Adrenal gland (tissue), 12 donors: ENCODE data around the gene EXOC6B. TPM values are rescaled to one million over a fixed set of nuclear protein-coding genes. Genes with fewer than 3 reads are reported as not detected.

ENCODE experiments used
- DNase-seq, 7 donors: peaks; one replicate each; pipeline ENCODE4 v3.0.0-alpha.2; 2019 to 2020
- H3K27ac ChIP-seq, 5 donors: fragments of 200-600 bp; sonication (generic) in 4 of 5; 1 replicate in 3 of 5; 2 replicates in 2 of 5; pipeline versions ENCODE4 v1.5.1 to v1.8.0; 2016 to 2020; ENCODE audit warnings: mild to moderate bottlenecking in 1 of 5
- H3K27me3 ChIP-seq: fragments of 200-600 bp; 2 replicates; pipeline ENCODE4 v1.8.0; 2021
- H3K36me3 ChIP-seq, 2 donors: fragments of 200-600 bp; replicated peaks in 1 of 2; 1 replicate in 1 of 2; 2 replicates in 1 of 2; pipeline versions ENCODE4 v1.5.1 to v1.8.0; 2018 to 2022
- H3K4me1 ChIP-seq, 2 donors: fragments of 200-600 bp; replicated peaks in 1 of 2; 1 replicate in 1 of 2; 2 replicates in 1 of 2; pipeline versions ENCODE4 v1.5.1 to v1.8.0; 2018 to 2021
- H3K4me3 ChIP-seq, 4 donors: fragments of 200-600 bp; sonication (generic) in 3 of 4; one replicate each; pipeline ENCODE4 v1.5.1; 2016 to 2018
- H3K9me3 ChIP-seq, 3 donors: fragments of 200-600 bp; sonication (generic) in 1 of 3; replicated peaks in 1 of 3; 1 replicate in 2 of 3; 2 replicates in 1 of 3; pipeline versions ENCODE4 v1.5.1 to v1.8.0; 2016 to 2021
- POLR2A ChIP-seq, 2 donors: fragments of 450-650 bp; IDR thresholded peaks; one replicate each; pipeline ENCODE4 v1.6.1; 2017; ENCODE audit warnings: antibody characterized with exemption in 2 of 2, mild to moderate bottlenecking in 2 of 2, moderate library complexity in 1 of 2
- WGBS, 4 donors: extraction: QIAGEN DNeasy Blood & Tissue Kit in 2 of 4; methylation state at CpG; one replicate each; pipeline versions ENCODE4 v1.1.5 to v1.1.7; 2013 to 2017; 5-methylcytosine and 5-hydroxymethylcytosine counted together
- intact Hi-C, 2 donors: fragments of 100-400 bp; cut with DNase I; formaldehyde crosslinking; loops; one replicate each; pipeline versions ENCODE4 v1.14.1 to v1.15.0; 2022 to 2023
- polyA plus RNA-seq, 3 donors: library from polyadenylated mRNA; stranded (reverse); fragments of 200-250 nt in 2 of 3; fragments of 350-450 nt in 1 of 3; fragmentation: Illumina TruSeq in 1 of 3; extraction: RNeasy Lipid Tissue Mini Kit (QIAGEN cat#74804) in 1 of 3; gene quantifications; one replicate each; pipeline ENCODE4 v1.2.3, GENCODE V29; 2013 to 2014
- total RNA-seq, 9 donors: library from RNA; depleted of rRNA in 4 of 9; stranded (reverse); fragments of >200 nt in 4 of 9; fragments of 120-200 nt in 1 of 9; fragmentation: NEBNext Ultra II Directional in 1 of 9; extraction: Animal tissue kit (Norgen Biotek cat#: 25700) in 1 of 9; gene quantifications; one replicate each; pipeline versions ENCODE4 v1.1.0 to v1.2.4, GENCODE V29; 2013 to 2023
- TF ChIP-seq, protein P1 (sequence below), 6 experiments: fragments of 450-650 bp in 4 of 6; fragments of 200-600 bp in 2 of 6; sonication (generic) in 1 of 6; IDR thresholded peaks; 1 replicate in 5 of 6; 2 replicates in 1 of 6; pipeline versions ENCODE4 v1.5.1 to v1.8.0; 2016 to 2021; ENCODE audit warnings: antibody characterized with exemption in 6 of 6, mild to moderate bottlenecking in 2 of 6, moderate library complexity in 1 of 6
- donor health status: healthy with polysubstance abuse.
- donor health status: Bipolar disorder and iron deficiency.
- donor health status: DM: yes; HTN: yes; CAD: no.
- donor health status: DM: no; HTN: no; CAD: no.
- donor health status: DM: no; HTN: no; CAD: no.
- donor health status: DM: yes; HTN: yes; CAD: no.

Gene EXOC6B
- total and polyA plus RNA-seq, 12 donors, result 6.0 to 92.6 (median 50.6) TPM

DNA sequence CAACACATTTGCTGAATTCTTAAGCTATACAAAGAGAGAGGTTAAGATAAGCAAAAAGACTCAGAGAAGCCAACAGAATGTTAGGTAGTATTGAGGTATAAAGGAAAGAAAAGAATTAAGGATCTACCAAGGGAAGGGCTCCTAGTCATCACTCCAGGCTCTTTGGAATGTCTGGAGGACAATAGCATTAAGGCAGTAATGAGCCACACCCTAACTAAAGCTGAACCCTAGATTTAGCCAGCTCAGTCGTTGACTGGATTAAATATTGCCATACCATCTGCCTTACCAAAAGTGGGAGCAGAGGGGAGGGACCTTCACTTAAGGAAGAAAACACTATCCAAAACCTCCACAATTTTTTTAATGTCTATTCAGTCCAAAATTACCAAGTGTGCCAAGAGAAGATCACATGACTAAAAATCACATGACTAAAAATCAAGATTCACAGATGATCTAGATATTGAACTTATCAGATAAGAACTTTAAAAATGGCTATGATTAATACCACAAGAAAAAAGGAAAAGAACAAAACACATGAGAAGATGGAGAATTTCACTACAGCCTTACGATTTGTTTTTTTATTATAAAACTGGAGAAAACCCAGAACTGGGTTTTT, 59.7 kb downstream of the EXOC6B start:
- H3K9me3 ChIP-seq, result peaks cover 0 to 14% (median 0%) of the 10 kb centered on the region in 3 donors
- no peak overlapping the region for H3K27ac ChIP-seq
- peaks cover 0 to 7% of the 10 kb centered on the region in 2 donors for H3K4me1 ChIP-seq
- intact Hi-C loops, result no loop called here
- H3K4me3 ChIP-seq, result no peak overlapping the region
- 75 to 84% (median 81%) methylated on average over 2 of the region's 2 CpGs for WGBS, 4 donors
- no peak for TF ChIP-seq POLR2A (IDR thresholded peaks at IDR 0.05)
- TF ChIP-seq, protein P1, sequence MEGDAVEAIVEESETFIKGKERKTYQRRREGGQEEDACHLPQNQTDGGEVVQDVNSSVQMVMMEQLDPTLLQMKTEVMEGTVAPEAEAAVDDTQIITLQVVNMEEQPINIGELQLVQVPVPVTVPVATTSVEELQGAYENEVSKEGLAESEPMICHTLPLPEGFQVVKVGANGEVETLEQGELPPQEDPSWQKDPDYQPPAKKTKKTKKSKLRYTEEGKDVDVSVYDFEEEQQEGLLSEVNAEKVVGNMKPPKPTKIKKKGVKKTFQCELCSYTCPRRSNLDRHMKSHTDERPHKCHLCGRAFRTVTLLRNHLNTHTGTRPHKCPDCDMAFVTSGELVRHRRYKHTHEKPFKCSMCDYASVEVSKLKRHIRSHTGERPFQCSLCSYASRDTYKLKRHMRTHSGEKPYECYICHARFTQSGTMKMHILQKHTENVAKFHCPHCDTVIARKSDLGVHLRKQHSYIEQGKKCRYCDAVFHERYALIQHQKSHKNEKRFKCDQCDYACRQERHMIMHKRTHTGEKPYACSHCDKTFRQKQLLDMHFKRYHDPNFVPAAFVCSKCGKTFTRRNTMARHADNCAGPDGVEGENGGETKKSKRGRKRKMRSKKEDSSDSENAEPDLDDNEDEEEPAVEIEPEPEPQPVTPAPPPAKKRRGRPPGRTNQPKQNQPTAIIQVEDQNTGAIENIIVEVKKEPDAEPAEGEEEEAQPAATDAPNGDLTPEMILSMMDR (IDR thresholded peaks at IDR 0.05), result no peak
- H3K27me3 ChIP-seq, result no peaks in the 10 kb centered on the region
- DNase-seq, result no peak
- no peaks in the 10 kb centered on the region for H3K36me3 ChIP-seq

DNA sequence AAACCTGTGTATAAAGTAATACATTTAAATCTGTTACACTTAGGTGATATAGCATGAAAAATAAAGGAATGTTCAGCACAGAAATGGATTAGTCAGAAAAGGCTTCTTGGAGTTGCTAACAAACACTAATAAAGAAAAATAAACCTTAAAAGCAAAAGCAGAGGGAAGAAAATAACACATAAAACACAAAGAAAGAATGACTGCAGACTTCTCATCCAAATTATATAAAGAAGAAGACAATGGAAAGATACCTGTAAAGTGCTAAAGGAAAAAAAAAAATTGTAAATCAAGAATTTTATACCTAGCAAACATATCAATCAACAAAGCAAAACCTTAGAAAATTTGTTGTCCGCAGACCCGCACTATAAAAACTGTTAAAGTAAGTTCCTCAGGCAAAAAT, 63.6 kb downstream of the EXOC6B start:
- WGBS, 4 donors, result 97 to 100% (median 99%) methylated on average over 2 of the region's 2 CpGs
- Histone ChIP-seq H3K27me3 (no peaks in the 10 kb centered on the region), H3K4me3 (no peak overlapping the region), H3K36me3 (no peaks in the 10 kb centered on the region), H3K4me1 (peaks cover 18 to 29% of the 10 kb centered on the region in 2 donors), H3K27ac (no peak overlapping the region), H3K9me3 (peaks cover 0 to 14% (median 0%) of the 10 kb centered on the region in 3 donors)
- TF ChIP-seq, protein P1 (IDR thresholded peaks at IDR 0.05), result no peak
- TF ChIP-seq POLR2A (IDR thresholded peaks at IDR 0.05), result no peak
- no peak for DNase-seq
- intact Hi-C loops, result no loop called here

DNA sequence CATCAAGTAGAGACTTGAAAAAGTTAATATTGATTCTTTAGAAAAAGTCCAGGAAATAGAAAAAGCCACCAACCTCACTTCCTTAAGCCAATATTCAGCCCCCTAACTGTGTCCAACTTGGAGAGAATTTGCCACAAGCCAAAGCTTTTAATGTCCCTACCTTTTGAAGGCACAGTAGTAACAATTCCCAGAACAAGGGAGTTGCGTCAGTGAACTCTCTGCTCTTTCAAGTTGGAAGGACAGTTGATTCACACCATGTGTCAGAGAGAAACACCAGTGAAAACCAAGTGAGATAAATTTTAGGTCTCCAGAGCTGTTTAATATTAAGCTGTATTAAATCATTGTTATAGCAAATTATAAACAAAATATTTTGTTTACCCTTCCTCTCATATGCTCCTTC, 66.1 kb downstream of the EXOC6B start:
- peak overlapping the region; percentile 19 to 81 (median 55) for H3K27ac ChIP-seq
- H3K9me3 ChIP-seq, result peaks cover 0 to 14% (median 0%) of the 10 kb centered on the region in 3 donors
- H3K36me3 ChIP-seq, result no peaks in the 10 kb centered on the region
- intact Hi-C loops, result no loop called here
- DNase-seq, result peak in 5 of 7 donors; percentile 40 to 64 (median 57)
- H3K4me1 ChIP-seq, result peaks cover 43 to 54% of the 10 kb centered on the region in 2 donors
- H3K27me3 ChIP-seq, result no peaks in the 10 kb centered on the region
- TF ChIP-seq POLR2A (IDR thresholded peaks at IDR 0.05), result peak in 1 of 2 donors; percentile 42
- TF ChIP-seq, protein P1 (IDR thresholded peaks at IDR 0.05), result no peak
- WGBS, 4 donors, result 26 to 52% (median 44%) methylated on average over 1 of the region's 1 CpG
- no peak overlapping the region for H3K4me3 ChIP-seq

DNA sequence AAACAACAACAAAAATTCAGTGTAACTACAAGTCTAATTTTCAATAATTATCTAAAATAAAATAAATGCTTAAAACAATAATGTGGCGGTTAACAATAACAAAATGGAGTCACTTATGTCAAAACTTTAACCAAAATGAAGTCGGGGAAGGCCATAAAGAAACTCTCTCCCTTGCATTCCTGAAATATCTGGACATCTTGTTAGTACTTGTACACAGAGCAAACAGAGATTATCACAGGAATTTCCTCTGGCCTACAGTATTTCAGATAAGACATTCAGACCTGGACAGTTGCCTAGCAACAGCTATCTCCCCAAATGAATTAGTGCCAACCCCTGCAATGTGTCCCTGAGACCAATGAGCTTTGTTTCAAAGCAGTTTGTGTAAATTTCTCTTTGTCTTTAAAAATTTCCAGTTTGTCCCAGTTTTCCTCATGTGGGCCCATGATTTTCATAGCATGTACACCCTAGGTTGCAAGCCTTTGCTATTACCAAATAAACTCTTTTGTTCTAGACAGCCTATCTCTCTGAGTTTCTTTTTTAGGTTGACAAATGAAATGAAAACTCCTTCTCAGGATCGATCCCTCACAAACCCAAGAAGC, 68.6 kb downstream of the EXOC6B start:
- peak overlapping the region in 1 of 4 donors; percentile 30 for H3K4me3 ChIP-seq
- peak overlapping the region; percentile 54 to 81 (median 67) for H3K27ac ChIP-seq
- H3K36me3 ChIP-seq, result no peaks in the 10 kb centered on the region
- TF ChIP-seq, protein P1 (IDR thresholded peaks at IDR 0.05), result no peak
- no peak for TF ChIP-seq POLR2A (IDR thresholded peaks at IDR 0.05)
- WGBS, 4 donors, result 25 to 46% (median 28%) methylated on average over 3 of the region's 3 CpGs
- H3K4me1 ChIP-seq, result peaks cover 57 to 61% of the 10 kb centered on the region in 2 donors
- H3K27me3 ChIP-seq, result no peaks in the 10 kb centered on the region
- intact Hi-C loops, result no loop called here
- DNase-seq, result peak; percentile 61 to 91 (median 85)
- peaks cover 0 to 8% (median 0%) of the 10 kb centered on the region in 3 donors for H3K9me3 ChIP-seq
